GM19438 (cell line): Measurements from ENCODE around the gene CFC1.
"Not testable (repeated sequence)": the region's sequence is repeated elsewhere in the genome, so short reads cannot be mapped to it uniquely, and the experiment has no call there.

Source experiments
- ATAC-seq: cut with Tn5 transposase; IDR thresholded peaks from one replicate; pipeline ENCODE4 v1.9.1; 2021; ENCODE audit warnings: low read depth; ENCODE audit not compliant: unreplicated experiment

Gene CFC1

DNA sequence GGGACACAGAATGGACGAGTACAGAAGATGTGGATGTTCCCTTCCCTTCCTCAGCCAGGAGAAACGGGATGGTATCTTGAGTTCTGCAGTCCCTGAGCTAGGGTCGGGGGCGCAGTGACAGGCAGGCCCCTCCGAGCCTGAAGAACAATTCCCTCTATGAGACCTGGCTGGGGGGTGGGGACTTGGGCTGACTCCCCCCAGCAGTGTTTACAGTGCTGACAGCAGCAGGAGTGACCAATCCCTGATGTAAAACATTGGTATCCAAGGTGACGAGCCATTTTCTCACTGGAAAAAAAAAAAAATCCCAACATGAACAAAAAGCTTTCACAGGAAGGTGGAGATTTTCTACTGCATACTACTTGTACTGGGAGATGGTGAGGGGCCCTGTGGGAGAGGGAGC lies at the start of gene CFC1:
Gene CFC1, minus strand, starts transcription at position 183 of the 400 bp plus-strand sequence. CDS start 288 bp downstream, outside the sequence.
- not testable (repeated sequence) for ATAC-seq

DNA sequence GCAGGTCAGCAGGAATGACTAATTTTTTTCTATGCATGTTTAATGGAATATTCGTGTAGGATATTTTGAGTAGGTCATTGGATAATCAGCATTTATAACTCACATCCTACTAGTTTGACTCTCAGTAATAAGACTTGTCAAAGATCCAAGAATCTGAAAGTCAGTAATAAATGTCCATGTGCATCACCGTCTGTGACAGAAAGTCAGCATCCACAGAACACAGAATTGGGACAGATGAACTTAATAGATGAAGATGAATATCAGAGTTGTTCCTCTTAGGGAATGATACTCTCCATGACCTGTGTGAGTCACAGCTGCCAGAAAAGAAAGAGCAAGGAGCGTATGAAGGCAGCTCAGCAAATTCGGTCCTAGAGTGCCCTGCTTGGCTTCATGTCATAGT lies 42.3 kb upstream of the CFC1 start:
- not testable (repeated sequence) for ATAC-seq

DNA sequence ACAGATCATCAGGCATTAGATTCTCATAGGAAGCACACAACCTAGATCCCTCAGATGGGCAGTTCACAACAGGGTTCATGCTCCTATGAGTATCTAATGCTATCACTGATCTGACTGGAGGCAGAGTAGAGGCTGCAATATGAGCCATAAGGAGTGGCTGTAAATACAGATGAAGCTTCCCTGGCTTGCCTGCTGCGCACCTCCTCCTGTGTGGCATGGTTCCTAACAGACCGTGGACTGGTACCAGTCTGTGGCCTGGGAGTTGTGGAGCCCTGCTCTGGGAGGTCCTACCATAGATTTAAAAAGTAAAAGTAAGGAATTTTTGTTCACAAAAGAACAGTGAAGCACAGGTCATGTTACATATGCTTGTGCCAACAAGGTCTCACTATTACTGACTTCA lies 39.6 kb upstream of the CFC1 start:
- not testable (repeated sequence) for ATAC-seq

DNA sequence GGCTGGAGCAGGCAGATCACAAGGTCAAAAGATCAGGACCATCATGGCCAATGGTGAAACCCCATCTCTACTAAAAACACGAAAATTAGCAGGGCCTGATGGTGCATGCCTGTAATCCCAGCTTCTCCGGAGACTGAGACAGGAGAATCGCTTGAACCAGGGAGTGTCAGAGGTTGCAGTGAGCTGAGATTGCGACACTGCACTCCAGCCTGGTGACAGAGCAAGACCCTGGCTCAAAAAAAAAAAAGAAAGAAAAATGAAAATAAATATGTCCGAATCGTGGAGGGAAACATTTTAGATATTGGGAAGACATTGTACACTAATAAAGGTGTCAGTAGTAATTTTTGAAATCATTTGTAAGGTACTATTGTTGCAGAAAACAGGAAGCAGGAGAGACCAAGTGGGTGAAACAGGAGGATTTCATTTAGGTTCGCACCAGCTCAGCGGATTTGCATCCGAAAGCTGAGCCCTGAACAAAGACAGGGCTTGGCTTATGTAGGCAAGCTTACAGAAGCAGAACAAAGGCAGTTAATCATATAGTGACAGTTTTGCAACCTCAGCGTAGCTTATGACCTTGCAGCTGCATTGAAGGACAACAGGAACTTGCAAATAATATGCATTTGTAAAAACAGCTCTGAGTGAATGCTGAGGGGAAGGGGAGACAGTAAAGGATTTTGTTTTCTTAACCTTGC lies 29.6 kb upstream of the CFC1 start:
- not testable (repeated sequence) for ATAC-seq

DNA sequence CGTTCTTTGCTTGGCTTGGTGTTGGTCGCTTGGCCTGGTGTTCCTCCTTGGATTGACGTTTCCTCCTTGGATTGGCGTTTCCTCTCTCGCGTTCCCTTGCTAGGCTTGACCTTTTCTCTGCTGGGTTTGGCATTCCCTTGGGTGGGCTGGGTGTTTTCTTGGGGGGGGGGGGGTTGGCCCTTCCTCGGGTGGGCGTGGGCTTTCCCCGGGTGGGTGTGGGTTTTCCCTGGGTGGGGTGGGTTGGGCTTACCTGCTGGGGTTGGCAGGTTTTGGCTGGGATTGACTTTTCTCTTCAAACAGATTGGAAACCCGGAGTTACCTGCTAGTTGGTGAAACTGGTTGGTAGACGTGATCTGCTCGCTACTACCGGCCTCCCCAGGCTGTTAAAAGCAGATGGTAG lies 11.8 kb upstream of the CFC1 start, which contains the start of gene POTEJ:
Gene POTEJ, plus strand, starts transcription at position 301 of the 400 bp plus-strand sequence. Its CDS starts 93 bp downstream, at position 394.
- not testable (repeated sequence) for ATAC-seq

DNA sequence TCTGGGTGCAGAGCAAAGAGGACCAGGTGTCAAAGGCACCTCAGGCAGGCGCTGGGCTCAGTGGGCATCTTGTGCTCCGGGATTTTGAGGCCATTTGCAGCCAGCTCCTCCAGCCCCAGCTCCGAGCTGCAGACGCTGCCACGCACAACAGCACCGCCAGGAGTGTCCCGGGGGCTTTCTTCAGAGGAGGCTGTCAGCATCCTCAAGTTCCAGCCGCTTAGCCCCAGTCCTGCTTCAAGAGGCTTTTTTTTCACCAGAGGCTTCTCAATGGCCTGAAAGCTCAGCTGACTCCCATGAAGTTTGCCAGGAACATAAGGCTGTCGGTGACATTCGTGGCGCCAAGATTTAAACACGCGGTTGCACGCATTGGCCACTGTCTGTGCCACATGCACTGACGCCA lies 11.1 kb upstream of the CFC1 start:
- ATAC-seq: not testable (repeated sequence)

DNA sequence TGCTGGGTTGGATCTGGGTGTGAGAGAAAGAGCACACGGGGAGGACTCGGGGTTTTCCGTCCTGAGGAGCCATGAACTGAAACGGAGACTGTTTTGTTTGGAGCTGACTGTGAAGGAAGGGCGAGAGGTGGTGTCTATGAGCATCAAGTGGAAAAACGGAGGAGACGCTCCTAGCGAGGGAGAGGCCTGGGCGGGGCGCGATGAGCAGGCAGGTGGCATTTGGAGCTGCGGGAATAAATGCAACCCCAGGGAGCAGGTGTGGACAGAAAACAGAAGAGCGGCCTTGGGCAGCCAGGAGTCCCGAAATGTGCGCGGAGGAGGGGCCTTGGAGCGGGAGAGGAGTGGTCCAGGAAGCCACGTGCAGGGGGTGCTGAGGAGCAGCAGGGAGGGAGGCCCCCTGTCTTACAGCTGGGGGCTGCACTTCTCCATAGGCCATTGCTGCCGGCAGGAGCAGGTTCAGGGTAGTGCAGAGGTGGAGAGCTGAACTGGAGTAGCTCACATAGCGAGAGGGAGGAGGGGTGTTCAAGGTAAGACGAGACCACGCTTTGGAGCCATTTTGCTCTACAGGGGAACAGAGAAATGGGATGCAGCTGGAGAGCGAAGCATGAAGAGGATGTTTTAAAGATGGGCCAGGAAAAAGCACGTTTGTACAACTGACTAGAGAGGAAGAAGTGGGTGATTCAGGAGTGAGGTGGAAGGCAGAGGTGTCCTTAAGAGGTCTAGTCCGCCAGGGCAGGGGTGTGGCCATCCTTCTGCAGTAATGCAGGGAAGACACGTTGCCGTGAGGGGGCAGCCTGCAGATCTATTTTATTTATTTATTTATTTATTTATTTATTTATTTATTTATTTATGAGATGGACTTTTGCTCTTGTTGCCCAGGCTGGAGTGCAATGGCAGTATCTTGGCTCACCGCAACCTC lies 9.9 kb upstream of the CFC1 start:
- not testable (repeated sequence) for ATAC-seq

DNA sequence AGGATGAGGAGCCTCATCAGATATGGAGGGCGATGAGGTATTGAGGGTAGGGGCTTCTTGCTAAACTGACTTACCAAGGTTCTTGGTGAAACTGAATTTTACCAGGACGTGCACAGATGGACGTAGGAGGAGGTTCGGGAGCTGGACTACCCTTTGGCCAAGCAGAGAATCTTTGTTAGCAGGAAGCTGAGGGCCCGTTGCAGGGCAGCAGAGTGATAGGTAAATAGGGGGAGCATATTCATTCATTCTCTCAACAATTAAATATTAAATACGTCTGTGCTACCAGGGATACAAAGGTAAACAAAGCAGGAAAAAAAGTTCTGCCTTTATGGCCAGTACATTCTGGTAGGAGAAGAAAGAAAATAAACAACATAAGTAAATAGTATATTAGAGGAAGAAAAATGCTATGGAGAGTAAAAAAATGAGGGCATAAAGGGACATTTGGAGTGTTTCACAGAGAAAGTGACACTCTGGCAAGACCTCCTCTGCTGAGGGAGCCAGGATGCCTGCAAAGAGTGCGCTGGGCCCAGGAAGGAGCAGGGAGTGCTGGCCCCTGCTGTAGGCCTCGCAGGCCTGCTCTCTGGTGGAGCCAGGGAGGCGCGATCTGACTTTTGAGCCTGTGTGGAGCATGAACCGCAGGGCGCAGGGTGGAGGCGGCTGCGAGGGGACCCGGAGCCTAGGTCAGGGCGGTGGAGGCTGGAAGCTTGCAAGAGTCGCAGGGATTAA lies 9.1 kb upstream of the CFC1 start:
- not testable (repeated sequence) for ATAC-seq

DNA sequence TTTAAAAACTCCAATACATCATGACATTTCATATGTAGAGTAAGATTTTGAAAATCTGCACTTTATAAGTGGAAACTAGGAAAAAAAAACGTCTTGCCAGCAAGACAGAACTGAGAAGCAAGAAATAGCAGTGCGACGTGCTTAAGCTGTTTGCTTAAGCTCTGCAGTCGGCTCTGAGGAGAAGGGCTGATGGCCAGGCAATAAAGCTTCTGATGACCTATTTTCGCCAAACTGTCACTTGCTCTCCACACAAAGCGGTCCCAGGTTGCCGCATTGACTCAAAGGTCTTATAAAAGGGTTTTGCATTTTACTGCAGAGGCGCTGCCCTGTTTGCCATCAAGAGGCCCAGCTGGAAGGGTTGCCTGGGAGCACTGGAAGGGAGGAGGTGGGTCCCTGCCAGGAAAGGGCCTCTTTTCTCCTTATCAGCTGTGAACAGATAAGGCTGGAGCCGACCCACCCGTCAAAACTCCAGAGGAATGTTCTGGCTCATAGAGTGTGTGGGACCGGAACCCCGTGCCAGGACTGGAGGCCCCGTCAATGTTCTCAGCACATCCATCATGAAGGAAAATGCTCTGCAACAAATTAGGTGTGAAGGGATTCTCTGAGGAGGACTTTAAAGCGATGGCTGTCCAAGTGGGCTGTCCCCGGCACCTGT lies 2.4 kb upstream of the CFC1 start:
- ATAC-seq: not testable (repeated sequence)

DNA sequence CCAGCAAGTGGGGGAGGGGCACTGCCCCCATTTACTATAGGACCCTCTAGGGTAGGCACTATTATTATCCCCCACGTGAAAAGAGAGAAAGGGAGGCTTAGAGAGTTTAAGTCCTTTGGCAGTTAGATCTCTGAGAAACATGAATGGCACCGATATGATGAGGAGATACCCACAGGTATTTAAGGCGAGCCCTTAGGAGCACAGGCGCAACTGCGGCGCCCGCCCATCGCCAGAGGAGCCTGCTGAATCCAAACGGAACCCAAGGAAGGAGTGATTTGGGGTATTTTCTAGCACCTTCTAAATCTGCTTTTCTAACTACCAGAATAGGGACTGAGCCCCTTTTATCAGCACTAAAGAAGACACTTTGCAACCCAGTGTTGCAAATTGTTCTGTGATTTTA lies 551 bp upstream of the CFC1 start:
- ATAC-seq: not testable (repeated sequence)

DNA sequence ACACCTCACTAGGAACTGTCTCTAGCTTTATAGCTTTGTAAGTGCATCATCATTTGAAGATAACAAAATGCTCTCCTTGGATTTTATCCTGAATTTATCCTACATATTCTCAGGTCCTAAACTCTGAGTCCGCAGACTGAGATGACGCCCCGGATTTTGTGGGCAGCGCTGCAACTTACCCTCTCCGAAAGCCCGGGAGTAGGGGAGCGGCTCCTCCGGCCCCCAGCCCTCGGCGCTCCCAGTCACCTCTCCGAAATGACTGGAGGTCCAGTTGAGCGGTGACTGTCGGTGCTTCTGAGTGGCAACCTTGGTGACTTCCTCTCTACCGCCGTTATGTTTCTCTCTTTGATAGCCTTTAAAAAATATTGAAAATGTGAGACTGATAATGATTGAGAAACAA lies 912 bp downstream of the CFC1 start:
- not testable (repeated sequence) for ATAC-seq

DNA sequence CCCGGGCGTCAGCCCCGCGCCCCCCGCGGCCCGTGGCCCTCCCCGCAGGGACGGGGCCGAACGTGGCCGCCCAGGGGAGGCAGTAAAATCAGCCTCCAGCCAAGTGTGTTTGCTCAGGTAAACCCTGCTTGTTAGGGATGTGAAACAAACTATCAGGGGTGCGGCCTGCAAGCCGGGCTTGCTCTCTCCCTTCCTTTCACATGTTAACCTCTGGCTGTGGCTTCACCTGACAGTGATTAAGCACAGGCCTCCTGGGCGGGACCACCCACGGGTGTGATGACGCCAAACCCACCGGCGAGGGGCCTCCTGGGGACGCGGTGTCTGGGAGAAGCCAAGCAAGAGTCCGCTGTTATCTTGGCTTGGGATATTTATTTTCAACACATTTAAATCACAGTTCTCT lies 1.4 kb downstream of the CFC1 start:
- ATAC-seq: not testable (repeated sequence)

DNA sequence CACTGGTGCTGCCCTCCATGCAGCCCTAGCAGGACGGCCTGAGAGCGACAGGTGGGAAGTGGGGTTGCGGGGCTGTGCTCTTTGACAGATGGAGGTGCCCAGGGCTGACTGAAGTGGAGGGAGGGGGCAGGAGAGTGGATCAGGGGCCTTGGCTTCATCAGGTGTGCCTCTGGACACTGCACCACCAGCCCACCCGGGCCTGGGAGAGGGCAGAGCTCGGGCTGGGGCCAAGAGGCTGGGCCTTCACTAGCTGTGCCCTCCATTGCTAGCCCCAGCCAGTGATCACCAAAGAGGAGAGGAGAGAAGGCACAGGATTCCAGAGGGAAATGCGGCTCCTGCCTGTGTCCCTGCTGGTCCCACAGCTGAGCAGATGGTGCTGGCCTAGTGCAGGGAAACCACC lies 2.6 kb downstream of the CFC1 start:
- not testable (repeated sequence) for ATAC-seq

DNA sequence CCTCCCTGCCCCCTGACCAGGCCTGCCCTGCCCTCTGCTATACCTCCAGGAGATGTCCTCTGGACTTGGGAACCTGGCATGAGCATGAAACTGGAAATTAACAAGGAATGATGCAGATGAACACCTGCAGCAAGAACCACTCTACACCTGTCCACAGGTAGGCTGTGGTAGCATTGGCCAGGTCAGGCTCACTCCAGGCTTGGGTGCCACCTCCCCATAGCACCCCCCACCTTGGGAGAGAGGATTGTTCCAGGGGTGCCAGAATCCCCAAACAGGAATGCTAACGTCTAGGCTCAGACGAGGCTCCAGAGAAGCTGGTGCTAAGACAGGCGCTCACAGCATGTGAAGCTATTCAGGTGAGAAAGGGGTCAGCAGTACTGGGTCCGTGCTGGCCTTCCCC lies 5.4 kb downstream of the CFC1 start:
- ATAC-seq: not testable (repeated sequence)

DNA sequence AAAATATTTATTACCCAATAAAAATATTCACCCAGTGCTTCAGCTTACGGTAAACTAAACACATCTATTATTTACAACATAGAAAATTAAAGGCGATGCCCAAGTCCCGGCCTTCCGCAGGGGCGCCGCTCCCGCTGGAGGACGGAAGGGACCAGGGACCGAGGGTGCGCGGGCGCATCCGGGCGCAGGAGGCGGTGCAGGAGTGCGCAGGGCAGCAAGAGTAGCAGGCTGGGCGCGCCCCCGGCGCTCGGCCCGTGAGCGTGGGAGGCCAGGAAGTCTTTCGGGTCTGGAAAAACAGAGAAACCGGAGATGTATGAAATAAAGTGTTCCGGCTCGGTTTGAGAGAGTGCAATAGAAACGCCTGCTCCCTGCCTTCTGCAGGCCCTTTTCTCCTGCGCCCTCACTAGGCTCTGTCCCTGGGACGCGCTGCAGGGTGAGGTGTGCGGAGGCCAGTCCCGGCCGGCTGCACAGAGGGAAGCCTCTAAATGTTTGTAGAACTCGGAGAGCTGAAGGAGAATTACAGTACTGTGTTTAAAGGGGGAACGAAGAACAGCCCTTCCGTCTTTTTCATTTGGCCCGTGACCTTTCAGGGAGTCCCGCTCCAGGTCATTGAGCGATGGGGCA lies 6.5 kb downstream of the CFC1 start:
- not testable (repeated sequence) for ATAC-seq

DNA sequence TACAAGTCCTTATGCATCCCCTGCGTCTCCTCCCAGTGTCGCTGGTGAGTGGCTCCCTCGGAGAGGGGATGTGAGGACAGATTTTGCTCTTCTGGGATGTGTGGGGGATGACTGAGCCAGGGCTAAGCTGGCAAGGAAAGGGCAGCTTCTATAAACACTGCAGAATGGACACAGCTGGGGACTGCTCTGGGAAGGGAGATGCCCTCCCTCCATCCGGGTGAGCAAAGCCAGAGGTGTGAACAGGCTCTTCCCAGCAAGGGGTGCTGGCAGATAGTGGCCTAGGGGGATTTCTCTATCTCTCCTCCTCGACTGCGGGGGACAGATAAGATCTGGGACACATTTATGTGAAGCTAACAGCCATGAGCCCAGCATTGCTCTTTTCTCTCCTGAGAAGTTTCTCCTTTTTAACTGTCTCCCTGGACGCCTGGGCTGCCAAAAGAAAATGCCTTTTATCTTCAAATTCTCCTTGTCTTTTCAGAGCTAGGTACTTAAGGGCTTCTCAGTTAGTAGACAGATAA lies 8.5 kb downstream of the CFC1 start:
- ATAC-seq: not testable (repeated sequence)

DNA sequence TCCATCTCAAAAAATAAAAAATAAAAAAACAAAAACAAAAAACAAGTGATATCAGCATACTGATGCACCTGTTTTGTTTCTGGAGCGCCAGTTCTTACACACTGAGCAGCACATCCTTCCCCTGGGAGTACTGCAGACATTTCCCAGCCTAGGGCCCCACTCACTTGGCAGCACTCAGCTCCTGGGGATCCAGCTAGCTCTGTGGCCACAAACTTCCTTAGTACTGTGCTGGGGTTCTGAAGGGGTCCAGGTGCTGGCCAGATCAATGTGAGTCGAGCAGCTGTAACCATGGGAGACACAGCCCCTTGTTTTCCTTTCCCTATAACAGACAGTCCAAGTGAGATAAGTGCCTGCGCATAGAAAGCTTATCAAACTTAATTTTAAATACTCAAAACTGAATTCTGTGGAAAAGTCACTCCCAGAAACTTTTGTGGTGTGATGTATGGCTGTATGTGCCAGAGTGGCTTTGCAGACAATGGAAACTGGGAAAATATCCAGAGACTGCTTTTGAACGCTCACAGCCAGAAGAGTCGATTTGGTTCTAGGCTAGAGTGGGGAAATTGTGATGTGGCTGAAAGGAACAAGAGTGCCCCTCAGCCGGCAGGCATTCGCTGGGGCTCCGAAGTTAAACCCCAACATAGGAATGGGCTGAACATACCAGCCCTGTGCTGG lies 9.1 kb downstream of the CFC1 start:
- not testable (repeated sequence) for ATAC-seq

DNA sequence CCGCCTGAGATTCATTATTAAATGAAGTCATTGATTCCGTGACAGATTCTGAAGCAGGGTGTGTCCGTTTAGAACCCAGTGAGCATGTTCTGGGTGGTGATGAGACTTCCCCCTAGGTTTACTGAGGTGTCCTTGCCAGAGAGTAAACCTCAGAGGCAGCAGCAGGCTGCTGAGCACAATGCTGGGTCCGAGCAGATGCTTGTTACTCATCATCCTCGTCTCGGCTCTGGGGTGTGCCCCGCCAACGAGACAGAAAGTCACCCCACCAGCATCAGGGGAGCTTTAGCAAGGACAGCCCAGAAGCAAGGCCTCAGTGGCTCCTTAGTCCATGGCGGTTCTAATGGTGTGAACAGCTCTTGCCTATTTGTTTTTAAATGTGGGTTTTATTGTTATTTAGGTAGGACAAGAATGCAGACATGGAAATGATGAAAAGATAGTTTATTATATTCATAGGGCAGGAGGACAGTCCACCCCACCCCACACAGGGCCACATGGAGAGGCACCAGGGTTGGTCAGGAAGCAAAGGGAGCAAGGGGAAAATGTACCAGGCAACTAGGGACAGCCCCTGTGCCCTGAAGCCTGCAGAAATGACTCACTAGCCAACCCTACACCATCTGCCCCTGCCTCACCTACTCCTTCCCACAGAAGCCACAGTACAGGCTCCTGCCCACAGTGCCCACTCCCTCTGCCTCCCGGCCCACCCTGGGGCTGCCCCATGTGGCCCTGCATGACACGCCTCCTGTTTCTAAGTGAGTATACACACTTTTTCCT lies 10.5 kb downstream of the CFC1 start:
- not testable (repeated sequence) for ATAC-seq
